GM19238 (cell line): ENCODE data around the gene AOC2.
"Not testable (repeated sequence)": the region's sequence is repeated elsewhere in the genome, so short reads cannot be mapped to it uniquely, and the experiment has no call there.

Experiments used
- DNase-seq: peaks from one replicate; pipeline ENCODE4 v3.0.0; 2011; ENCODE audit warnings: low spot score; ENCODE audit not compliant: insufficient read length

Gene AOC2

DNA sequence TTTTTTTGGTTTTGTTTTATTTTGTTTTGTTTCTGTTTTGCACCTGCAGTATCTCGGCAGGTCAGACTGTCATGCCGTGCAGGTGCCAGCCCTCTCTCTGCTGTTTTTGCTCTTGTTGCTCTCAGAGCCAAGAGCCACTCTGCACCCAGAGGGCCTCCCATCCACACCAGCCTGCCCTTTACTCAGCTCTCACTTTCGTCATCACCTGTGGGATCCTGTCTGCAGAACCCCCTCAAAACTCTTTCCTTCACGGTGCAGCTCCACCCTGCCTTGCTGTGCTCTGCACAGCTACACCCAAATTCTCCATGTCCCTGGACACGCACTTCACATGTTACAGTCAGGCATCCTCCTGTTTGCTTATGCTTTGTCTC is 9.2 kb downstream of the AOC2 start:
- DNase-seq = no peak

DNA sequence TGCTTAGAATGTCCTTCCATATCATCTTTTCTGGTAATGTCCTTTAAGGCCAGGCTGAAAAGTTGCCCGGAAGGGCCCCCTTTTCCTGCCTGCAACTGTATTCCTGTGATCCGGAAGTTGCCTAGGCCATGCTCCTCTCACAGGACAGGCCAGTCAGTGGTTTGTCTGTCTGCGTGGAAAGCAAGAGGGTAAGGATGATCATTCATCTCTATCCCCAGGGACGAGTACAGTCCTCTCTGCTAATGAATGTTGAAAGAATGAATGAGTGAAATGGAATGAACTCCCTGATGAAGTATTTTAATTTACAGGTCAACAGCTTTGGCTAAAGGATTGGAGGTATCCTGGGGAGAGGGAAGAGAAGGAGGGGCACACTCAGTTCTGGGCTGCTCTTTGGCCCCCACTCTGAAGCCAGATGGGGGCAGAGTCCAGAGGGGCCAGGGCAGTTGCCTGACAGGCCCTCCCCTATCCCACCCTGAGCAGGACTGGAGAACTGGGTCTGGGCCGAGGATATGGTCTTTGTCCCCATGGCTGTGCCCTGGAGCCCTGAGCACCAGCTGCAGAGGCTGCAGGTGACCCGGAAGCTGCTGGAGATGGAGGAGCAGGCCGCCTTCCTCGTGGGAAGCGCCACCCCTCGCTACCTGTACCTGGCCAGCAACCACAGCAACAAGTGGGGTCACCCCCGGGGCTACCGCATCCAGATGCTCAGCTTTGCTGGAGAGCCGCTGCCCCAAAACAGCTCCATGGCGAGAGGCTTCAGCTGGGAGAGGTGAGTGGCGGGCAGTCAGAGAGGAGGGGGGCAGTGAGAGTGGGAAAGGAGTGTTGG is 9.8 kb downstream of the AOC2 start:
- no peak for DNase-seq

DNA sequence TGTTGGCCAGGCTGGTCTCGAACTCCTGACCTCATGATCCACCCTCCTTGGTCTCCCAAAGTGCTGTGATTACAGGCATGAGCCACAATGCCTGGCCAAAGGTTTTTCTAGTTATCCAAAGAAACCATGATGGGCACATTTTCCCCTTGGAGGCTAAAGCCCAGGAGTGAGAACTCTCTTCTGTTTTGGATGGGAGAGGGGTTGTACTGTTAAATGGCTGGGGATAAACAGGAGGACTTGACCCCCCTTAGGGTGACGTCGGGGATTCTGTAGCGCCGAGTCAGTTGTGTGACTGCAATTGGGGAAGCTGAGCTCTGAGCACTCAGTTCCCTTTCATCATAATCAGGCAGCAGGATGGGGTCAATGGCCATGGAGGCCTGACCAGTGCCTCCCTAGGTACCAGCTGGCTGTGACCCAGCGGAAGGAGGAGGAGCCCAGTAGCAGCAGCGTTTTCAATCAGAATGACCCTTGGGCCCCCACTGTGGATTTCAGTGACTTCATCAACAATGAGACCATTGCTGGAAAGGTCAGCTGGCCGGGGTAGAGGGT is 10.7 kb downstream of the AOC2 start:
- DNase-seq = no peak

DNA sequence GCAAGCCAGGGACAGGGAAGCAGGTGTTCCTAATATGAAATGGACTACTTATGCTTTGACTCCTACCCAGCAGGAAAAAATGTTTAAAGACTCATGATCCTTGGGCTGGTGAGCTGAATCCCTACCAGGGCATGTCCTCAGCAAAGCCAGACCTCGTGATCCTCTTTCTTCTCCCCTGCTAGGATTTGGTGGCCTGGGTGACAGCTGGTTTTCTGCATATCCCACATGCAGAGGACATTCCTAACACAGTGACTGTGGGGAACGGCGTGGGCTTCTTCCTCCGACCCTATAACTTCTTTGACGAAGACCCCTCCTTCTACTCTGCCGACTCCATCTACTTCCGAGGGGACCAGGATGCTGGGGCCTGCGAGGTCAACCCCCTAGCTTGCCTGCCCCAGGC is 11.7 kb downstream of the AOC2 start:
- DNase-seq = not testable (repeated sequence)

DNA sequence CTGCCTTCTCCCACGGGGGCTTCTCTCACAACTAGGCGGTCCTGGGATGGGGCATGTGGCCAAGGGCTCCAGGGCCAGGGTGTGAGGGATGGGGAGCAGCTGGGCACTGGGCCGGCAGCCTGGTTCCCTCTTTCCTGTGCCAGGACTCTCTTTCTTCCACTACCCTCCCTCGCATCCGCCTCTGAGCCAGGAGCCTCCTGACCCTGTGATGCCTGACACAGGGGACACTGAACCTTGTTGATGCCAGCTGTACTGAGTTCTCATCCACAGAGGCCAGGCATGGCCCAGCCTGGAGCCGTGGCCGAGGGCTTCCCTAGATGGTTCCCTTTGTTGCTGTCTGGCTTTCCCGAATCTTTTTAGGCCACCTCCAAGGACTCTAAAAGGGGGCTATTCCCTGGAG is 12.1 kb downstream of the AOC2 start:
- DNase-seq = not testable (repeated sequence)

DNA sequence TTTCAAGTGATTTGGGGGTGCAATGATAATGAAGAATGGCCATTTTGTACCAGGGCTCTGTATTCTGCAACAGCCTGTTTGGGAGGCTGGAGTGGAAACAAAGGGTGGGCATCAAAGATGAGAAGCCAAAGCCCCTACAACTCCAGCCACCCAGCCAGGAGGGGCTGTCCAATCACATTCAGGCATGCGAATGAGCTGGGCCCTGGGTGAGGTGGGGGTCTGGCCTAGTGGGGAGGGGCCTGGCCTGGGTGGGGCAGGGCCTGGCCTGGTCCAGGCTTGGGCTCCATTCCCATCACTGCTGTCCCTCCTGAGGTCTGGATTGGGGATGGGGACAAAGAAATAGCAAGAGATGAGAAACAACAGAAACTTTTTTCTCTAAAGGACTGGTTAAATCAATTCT is 13.0 kb downstream of the AOC2 start:
- no peak for DNase-seq

DNA sequence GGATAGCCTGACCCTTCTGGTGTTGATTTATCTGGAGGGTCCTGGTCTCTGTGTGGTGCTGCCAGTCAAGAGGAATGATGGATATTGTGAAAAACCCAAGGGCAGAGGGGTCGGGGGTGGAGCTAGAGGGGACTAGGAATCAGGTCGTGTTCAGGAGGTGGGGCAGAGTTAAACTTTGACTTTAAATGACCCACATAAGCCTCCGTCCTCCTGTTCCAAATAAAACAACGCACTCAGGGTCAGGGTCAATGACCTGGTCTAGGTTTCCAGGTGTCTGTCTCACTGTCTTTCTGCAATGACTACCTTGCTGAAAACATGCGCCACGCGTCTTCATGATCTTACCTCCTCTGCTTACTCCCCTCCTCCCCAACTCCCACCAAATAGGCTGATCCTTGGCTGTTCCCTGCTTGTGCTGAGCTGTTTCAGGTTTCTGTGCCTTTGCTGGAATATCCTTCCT is 21.3 kb downstream of the AOC2 start:
- DNase-seq = no peak

DNA sequence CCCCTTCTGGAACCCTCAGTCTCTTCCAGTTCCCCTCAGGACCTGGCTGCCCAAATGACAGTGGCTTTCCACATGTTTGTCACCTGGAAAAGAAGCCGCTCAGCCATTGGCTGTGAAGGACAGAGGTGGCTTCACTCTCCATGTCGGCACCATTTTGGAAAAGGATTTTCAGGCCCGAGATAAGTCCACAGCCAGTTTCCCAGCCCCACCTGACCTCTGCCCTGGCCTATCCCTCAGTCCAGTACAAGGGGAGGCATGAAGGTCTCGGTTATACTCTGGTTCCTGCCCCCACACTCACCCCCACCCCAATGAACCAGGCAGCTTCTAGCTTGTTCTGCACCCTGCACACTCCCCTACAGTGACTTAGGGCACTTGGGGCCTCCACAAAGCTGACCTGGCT is 21.8 kb downstream of the AOC2 start:
- DNase-seq = no peak

DNA sequence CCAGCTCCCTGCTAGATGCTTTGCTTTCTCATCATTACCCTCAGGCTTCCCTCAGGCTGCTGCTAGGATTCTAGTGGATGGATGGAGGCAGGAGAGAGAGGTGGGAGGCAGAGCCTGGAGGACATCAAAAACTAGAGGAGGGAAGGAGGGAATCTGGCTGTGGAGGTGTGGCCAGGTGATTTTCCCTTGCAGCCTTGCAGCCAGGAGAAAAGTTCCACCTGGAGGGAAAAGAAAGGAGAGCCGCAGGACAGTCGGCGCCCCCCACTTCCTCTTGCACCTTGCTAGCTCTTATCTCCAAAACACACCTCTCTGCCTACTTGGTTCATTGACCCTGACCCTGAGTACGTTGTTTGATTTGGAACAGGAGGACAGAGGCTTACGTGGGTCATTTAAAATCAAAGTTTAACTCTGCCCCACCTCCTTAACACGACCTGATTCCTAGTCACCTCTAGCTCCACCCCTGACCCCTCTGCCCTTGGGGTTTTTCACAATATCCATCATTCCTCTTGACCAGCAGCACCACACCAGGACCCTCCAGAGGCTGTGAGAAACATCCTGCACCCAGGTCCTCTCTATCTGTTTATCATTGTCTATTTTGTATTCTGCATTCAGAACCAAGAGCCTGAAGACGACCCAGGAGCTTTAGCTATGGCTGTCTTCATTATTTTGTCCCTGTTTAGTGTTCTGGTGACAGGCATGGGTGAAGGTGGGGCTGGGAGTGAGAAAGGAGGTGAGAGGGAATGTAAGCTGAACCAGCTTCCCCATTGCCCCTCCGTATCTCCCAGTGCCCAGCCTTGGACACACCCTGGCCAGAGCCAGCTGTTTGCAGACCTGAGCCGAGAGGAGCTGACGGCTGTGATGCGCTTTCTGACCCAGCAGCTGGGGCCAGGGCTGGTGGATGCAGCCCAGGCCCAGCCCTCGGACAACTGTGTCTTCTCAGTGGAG is 22.5 kb downstream of the AOC2 start:
- DNase-seq = no peak

DNA sequence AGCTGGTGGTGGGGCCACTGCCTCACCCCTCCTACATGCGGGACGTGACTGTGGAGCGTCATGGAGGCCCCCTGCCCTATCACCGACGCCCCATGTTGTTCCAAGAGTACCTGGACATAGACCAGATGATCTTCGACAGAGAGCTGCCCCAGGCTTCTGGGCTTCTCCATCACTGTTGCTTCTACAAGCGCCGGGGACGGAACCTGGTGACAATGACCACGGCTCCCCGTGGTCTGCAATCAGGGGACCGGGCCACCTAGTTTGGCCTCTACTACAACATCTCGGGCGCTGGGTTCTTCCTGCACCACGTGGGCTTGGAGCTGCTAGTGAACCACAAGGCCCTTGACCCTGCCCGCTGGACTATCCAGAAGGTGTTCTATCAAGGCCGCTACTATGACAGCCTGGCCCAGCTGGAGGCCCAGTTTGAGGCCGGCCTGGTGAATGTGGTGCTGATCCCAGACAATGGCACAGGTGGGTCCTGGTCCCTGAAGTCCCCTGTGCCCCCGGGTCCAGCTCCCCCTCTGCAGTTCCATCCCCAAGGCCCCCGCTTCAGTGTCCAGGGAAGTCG is 23.4 kb downstream of the AOC2 start:
- not testable (repeated sequence) for DNase-seq

DNA sequence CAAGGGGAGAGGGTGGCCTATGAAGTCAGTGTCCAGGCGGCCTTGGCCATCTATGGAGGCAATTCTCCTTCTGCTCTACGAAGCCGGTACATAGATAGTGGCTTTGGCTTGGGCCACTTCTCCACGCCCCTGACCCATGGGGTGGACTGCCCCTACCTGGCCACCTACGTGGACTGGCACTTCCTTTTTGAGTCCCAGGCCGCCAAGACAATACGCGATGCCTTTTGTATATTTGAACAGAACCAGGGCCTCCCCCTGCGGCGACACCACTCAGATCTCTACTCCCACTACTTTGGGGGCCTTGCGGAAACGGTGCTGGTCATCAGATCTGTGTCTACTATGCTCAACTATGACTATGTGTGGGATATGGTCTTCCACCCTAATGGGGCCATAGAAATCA is 24.0 kb downstream of the AOC2 start:
- no peak for DNase-seq

DNA sequence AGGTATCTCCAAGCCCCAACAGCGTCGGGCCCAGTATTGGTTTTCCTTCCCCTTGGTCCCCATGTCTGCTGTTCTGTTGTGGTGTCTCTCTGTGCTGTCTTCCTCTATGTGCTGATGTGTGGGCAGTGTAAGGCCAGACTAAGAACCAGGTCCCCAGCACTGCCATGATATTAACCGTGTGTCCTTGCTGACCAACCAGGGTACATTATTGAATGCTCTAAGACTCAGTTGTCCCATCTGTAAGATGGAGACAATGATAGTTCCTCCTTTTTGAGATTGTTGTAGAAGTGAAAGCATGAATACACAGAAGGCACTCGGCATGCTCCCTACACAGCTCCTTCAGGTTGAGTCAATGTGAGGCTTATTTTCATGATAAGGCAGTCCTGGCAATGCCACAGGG is 27.3 kb downstream of the AOC2 start:
- DNase-seq = no peak

DNA sequence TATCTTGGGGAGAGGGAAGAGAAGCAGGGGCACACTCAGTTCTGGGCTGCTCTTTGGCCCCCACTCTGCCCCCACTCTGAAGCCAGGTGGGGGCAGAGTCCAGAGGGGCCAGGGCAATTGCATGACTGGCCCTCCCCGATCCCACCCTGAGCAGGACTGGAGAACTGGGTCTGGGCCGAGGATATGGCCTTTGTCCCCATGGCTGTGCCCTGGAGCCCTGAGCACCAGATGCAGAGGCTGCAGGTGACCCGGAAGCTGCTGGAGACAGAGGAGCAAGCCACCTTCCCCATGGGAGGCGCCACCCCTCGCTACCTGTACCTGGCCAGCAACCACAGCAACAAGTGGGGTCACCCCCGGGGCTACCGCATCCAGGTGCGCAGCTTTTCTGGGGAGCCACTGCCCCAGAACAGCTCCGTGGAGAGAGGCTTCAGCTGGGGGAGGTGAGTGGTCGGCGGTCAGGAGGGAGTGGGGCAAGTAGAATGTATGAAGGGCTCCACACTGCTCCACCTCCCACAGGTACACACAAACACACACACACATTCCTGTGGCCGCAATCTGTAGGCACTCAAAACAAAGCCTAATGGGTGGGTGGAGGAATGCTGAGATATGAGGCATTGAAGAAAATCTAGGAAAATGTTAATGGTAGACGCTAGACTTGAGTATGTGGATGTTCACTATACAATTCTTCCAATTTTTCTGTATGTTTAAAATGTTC is 28.0 kb downstream of the AOC2 start:
- no peak for DNase-seq

DNA sequence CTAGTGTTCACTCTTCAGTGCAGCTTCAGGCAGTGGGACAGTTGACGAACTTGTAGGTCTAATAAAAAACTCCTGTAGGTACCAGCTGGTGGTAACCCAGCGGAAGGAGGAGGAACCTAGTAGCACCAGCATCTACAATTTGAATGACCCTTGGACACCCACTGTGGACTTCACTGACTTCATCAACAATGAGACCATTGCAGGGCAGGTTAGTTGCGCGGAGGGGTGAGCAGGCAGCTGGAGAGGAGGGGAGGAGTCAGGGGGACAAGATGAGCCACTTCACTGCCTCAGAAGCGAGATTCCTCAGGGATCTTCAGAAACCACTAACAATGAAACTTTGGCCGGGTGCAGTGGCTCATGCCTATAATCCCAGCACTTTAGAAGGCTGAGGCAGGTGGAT is 28.9 kb downstream of the AOC2 start:
- DNase-seq = no peak

DNA sequence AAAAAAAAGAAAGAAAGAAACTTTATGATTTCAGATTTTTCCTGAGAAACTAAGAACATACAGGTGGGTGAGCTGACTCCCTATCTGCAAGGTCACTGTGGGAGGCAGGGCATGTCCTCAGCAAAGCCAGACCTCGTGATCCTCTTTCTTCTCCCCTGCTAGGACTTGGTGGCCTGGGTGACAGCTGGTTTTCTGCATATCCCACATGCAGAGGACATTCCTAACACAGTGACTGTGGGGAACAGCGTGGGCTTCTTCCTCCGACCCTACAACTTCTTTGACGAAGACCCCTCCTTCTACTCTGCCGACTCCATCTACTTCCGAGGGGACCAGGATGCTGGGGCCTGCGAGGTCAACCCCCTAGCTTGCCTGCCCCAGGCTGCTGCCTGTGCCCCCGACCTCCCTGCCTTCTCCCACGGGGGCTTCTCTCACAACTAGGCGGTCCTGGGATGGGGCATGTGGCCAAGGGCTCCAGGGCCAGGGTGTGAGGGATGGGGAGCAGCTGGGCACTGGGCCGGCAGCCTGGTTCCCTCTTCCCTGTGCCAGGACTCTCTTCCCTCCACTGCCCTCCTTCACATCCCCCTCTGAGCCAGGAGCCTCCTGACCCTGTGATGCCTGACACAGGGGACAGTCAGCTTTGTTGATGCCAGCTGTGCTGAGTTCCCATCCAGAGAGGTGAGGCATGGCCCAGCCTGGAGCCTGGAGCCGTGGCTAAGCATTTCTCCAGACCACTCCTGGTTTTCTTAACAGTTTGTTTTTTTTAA is 29.7 kb downstream of the AOC2 start:
- DNase-seq = not testable (repeated sequence)

DNA sequence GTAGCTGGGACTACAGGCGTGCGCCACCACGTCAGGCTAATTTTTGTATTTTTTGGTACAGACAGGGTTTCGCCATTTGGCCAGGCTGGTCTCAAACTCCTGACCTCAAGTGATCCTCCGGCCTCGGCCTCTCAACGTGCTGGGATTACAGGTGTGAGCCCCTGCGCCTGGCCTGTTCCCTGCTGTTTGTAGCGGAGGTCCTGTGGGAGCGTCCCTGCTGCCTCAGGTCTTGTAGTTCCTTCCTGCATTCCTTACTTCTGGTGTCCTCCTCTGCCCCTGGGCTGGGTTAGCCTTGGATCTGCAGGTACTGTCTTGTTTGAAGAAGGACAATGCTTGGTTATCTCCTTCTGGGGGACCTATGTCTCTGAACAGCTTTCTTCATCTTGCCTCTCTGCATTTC is 32.7 kb downstream of the AOC2 start:
- DNase-seq = no peak

DNA sequence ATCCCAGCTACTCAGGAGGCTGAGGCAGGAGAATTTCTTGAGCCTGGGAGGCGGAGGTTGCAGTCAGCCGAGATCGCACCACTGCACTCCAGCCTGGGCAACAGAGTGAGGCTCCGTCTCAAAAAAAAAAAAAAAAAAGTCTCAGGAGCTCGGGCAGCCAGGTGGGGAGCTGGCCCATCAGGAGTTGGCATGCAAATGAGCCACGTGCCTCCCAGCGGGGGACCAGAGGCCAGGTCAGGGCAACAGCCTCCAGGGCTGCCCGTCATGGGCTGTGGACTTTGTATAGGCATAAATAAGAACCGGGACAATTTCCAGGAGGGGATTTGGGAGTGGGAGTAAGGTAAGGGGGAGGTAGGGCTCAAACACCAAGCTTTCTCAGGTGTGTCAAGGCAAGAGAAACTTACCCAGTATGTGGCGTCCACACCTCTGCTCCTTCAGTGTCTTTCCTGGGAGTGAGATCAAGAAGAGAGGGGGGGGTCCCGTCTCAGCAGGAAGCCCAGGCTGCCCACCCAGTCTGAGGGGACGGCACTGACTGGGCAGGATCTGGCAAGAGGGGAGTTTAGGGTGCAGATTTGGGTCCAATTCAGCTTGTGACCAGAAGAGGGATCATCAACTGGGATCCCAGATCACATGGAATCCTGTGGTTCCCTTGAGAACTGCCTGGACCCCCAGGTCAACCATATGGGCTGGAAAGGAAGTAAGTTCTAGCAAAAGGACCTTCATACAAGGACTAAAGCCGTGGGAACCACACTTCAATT is 33.9 kb downstream of the AOC2 start:
- no peak for DNase-seq

DNA sequence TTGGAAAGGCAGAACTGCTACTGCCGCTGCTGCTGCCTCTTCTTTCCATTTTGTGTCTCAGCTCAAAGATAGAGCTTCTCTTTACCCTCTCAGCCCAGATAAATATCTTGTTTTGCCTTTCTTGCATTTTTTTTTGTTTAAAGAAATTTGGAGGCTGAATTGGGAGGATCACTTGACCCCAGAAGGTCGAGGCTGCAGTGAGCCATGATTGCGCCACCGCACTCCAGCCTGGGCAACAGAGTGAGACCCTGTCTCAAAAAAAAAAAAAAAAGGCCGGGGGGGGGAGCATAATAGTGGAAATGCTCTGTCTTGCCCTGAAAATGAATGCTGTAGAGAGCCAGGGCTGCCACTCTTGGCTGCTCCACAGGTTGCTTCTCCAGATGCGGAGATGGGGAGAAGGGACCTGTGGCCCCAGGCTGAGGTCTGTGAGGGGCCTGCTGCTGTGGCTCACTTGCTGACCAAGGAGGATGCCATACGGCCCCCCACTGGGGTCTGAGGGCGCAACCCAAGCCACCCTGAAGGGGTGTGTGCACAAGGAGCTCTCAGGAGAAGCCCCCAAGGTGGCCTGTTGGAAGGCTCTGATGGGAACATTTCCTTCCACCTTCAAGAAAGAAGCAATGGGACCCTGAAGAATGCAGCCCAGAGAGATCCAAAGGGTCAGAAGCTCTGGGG is 34.7 kb downstream of the AOC2 start:
- DNase-seq = no peak

DNA sequence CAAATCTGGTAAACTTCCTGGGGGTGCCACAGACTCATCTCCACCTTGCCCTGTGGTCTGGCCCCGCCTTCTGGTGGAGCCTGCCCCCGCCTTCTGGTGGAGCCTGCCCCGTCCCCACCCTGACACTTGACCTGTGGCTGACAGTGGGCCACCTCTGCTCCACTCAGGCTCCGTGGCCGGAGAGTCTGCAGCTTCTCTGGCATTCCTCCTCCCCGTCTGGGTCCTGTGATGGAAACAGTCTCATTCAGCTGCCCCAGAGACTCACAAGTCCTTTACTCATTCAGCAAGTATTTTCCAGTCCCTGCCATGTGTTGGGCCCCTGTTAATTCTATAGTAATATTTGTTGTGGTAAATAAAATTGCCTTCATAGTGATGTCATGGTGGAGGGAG is 35.2 kb downstream of the AOC2 start:
- no peak for DNase-seq
